Dermis blood vessel endothelial cell (primary cell): ENCODE data around the gene WNT2B. TPM values are rescaled to one million over a fixed set of nuclear protein-coding genes. Genes with fewer than 3 reads are reported as not detected.

Source experiments
- DNase-seq: peaks from one replicate; pipeline ENCODE4 v3.0.0; 2010
- total RNA-seq: library from RNA; depleted of rRNA; stranded (reverse); fragments of >200 nt; gene quantifications from 2 replicates; pipeline ENCODE4 v1.2.3, GENCODE V29; 2014

The WNT2B gene
- total RNA-seq, 1 donor from 2014 or later = 2.0 TPM

GRCh38 chr1:112529301-112529700 is 20.5 kb downstream of the WNT2B start:
- DNase-seq = no peak

- DNase-seq = no peak
These were observed 22.1 kb downstream of the WNT2B start for GRCh38 chr1:112530832-112531231.

GRCh38 chr1:112532064-112532463 is 23.3 kb downstream of the WNT2B start:
- DNase-seq = no peak

GRCh38 chr1:112533029-112533428 is 24.3 kb downstream of the WNT2B start:
- DNase-seq = no peak

GRCh38 chr1:112536561-112536960 is 27.8 kb downstream of the WNT2B start:
- DNase-seq = no peak

- DNase-seq = no peak
These were observed 28.7 kb downstream of the WNT2B start for GRCh38 chr1:112537456-112537855.

- no peak for DNase-seq
These were observed 30.1 kb downstream of the WNT2B start for GRCh38 chr1:112538883-112539282.

- DNase-seq = no peak
These were observed 31.5 kb downstream of the WNT2B start for GRCh38 chr1:112540226-112540794.

GRCh38 chr1:112541299-112541698 is 32.5 kb downstream of the WNT2B start:
- no peak for DNase-seq

- DNase-seq = no peak
These were observed 33.6 kb downstream of the WNT2B start for GRCh38 chr1:112542206-112542973.

GRCh38 chr1:112544011-112544688 is 35.4 kb downstream of the WNT2B start:
- DNase-seq = peak; percentile 92

GRCh38 chr1:112544751-112545150 is 36.0 kb downstream of the WNT2B start:
- DNase-seq = peak; percentile 7

- DNase-seq = no peak
These were observed 37.3 kb downstream of the WNT2B start for GRCh38 chr1:112546076-112546475.

- DNase-seq = no peak
These were observed 39.8 kb downstream of the WNT2B start for GRCh38 chr1:112548547-112548946.

- no peak for DNase-seq
These were observed 40.8 kb downstream of the WNT2B start for GRCh38 chr1:112549590-112549989.

- DNase-seq = no peak
These were observed 45.6 kb downstream of the WNT2B start for GRCh38 chr1:112554411-112554810.

GRCh38 chr1:112557385-112557784 is 48.6 kb downstream of the WNT2B start:
- DNase-seq = no peak

- no peak for DNase-seq
These were observed 49.9 kb downstream of the WNT2B start for GRCh38 chr1:112558634-112559033.

GRCh38 chr1:112563341-112563740 is 54.6 kb downstream of the WNT2B start:
- peak; percentile 61 for DNase-seq

GRCh38 chr1:112564081-112564480 is 55.3 kb downstream of the WNT2B start:
- DNase-seq = no peak

- DNase-seq = no peak
These were observed 57.0 kb downstream of the WNT2B start for GRCh38 chr1:112565800-112566199.

GRCh38 chr1:112575154-112575804 is 66.5 kb downstream of the WNT2B start:
- DNase-seq = peak; percentile 72

GRCh38 chr1:112576240-112576639 is 67.5 kb downstream of the WNT2B start:
- no peak for DNase-seq
